GM19463 (cell line): Measurements from ENCODE around the gene ODC1.

Experiments used
- ATAC-seq: cut with Tn5 transposase; IDR thresholded peaks from one replicate; pipeline ENCODE4 v1.9.1; 2021; ENCODE audit warnings: mild to moderate bottlenecking, moderate library complexity; ENCODE audit not compliant: unreplicated experiment

The ODC1 gene

GRCh38 chr2:10402062-10402585, 46.0 kb downstream of the ODC1 start:
- no peak for ATAC-seq

DNA sequence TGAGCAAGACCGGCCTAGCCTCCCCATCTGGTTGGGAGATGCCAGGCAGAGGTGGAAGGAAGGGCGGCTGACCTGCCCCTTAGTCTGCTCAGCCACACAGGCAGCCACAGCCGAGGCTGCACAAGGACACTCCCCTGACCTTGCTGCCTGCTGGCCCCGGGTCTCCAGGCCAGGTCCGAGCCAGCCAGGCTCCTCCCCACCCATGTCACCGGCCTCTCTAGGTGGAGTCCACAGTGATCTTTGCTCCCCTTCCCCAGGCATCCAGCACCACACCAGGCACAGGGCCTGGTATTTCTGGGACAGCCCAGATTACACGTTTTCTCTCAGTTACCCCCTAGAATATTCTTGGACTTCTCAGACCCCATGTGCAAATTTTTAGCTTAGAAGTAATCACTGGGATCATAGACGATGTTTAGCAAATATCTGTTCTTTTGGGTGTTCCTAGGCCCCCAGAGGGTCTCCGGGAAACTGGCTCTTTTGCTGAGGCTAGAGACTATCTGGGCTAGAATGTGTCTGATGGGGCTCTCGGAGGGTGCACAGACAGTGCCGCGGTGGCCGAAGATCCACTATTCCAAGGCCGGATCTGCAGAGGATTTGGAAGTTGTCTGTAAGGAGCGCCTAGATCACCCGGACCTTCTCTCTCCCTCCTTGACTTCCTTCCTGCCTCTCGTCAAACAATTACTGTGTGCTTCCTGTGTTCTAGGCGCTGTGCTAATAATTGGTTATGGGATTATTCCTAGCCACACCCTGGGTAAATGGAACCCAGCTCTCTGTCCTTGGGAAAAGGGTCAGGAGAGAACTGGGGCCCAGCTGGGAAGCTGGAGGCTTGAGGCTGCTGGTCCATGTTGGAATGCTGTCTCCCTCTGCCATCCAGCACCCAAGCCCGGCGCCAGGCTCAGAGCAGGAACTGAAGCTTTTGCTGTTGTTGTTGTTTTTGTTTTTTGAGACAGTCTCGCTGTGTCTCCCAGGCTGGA, 46.9 kb downstream of the ODC1 start:
- peak; percentile 14 for ATAC-seq

DNA sequence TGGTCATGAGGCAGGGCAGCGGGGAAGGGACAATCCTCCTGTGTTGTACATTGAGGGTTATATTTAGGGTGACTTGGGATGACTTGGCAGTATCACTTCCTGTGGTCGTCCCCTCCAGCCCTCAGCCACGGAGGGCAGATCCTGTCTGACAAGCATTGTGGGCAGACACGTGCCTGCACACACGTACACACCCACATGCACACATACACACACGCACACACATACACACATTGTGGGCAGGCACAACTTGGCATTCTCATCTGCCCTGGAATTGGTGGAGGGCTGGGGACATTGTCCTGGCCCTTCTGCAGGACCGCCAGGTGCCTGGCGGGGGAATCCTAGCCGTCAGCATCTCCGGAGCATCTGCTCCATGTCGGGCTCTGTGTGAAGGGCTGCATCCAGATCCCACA, 47.6 kb downstream of the ODC1 start:
- peak; percentile 83 for ATAC-seq

GRCh38 chr2:10400002-10400401, 48.1 kb downstream of the ODC1 start:
- ATAC-seq = no peak

DNA sequence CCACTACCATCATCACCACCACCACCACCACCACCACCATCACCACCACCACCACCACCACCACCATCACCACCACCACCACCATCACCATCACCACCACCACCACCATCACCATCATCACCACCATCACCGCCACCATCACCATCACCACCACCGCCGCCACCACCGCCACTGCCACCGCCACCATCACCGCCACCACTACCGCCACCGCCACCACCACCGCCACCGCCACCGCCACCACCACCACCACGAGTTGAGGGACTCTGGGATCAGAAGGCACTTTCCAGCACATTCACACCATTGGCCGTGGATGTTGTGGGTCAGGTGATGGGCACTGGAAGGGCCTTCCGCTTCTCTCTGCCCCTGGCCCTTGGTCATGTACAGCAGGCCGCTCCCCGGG, 48.8 kb downstream of the ODC1 start:
- ATAC-seq = no peak

- ATAC-seq = no peak
These were observed 49.6 kb downstream of the ODC1 start for GRCh38 chr2:10398496-10398895.

DNA sequence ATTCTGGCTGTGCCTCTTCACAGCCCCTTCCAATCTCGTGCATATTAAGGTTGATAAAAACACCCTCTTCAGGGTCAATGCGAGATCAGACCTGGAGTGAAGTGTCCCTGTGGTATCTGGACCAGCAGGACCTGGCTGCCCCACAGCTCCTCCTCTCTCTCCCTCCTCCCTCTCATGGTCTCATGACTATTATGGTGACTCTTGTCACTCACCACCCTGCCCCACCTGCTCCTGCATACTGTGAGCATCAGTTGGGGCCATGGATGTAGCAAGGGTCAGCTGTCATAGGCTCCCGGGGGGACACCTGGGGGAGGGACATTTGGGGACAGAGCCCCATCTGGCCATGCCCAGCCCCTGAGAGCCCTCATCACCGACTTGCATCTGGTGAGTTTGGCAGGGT, 50.2 kb downstream of the ODC1 start:
- no peak for ATAC-seq

DNA sequence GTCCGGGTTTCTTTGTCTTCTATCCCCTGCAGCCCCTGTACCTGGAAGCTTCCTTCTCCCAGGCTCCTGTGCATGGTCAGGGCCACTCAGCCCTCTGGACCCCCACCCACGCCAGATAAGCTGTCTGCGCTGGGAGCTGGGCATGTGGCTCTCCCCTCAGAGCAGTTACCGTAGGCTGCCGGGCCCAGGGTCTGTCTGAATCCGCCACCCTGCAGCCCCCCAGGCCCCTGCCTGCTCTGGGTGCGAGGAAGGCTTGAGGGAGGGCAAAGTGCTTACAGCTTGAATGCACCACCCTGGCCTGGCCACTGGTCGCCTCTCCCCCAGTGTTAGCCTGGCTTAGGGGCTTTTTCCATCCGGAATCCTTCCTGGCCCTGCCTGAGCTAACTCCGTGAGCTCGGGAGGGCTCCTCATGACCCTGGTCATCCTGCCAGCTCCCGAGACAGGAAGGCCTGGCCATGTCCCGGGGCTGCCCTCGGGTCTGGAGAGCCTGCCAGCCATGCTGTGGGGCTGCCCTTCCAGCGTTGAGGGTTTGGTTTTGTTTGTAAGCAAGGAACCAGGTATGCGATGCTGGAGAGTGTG, 50.7 kb downstream of the ODC1 start:
- no peak for ATAC-seq

GRCh38 chr2:10396464-10396863, 51.7 kb downstream of the ODC1 start:
- ATAC-seq = no peak

GRCh38 chr2:10395893-10396292, 52.2 kb downstream of the ODC1 start:
- no peak for ATAC-seq

DNA sequence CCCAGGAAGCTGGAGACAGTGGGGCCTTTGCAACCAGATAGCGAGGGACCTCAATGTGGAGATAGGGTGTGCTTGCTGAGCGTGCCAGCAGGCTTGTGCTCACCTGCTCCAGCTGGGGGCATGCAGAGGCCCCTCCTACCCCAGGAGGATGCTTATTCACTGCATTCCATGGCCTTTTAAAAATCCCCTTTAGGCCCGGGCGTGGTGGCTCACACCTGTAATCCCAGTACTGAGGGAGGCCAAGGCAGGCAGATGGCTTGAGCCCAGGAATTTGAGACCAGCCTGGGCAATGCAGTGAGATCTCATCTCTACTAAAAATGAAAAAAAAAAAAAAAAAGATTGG, 54.5 kb downstream of the ODC1 start:
- no peak for ATAC-seq

GRCh38 chr2:10392951-10393639, 55.0 kb downstream of the ODC1 start:
- ATAC-seq = no peak

DNA sequence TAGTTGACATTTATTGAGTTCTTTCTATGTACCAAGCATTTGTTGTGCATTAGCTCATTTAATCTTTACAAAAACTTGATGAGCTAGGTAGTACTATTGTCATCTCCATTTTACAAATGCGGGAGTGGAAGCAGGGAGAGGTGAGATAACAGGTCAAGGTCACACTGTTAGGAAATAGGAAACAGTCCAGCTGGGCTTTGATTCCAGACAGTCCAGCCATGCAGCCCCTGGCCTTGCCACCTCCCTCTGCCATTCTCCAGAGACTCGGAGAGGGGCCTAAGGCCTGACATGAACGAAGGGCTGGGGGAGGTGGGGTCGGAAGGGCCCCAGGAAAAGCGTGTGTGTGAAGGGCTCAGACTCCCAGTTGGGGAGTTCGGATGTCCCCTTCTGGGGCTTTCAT, 55.6 kb downstream of the ODC1 start:
- ATAC-seq = no peak

GRCh38 chr2:10392100-10392499, 56.0 kb downstream of the ODC1 start:
- no peak for ATAC-seq

- no peak for ATAC-seq
These were observed 57.7 kb downstream of the ODC1 start for GRCh38 chr2:10390369-10390801.
